ENCODE measurements around the gene JPH4.
"Not testable (repeated sequence)": the region's sequence is repeated elsewhere in the genome, so short reads cannot be mapped to it uniquely, and the experiment has no call there.

The JPH4 gene

DNA sequence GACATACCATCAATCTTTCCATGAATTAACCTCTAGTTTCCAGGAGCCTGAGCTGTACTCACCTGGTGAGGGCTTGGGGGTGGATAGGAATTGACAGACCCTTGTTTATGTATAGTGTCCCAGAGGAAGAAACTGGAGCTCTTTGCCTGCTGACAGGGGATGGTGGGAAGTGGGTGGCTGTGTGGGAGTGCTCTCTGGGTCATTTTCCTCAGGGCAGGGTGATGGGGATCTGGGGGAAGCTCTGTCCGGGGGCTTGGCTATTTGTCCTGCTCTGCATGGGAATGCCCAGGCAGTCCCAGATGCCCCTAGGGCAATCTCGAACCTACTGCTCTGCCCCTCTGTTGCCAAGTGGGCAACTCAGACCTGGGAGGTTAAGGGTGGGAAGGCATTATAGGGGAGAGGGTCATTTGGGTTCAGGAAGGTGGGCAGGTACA, 35.8 kb upstream of the JPH4 start:
- DNase-seq (ENCODE audit: low read depth): no peak
- TF ChIP-seq, protein P1, sequence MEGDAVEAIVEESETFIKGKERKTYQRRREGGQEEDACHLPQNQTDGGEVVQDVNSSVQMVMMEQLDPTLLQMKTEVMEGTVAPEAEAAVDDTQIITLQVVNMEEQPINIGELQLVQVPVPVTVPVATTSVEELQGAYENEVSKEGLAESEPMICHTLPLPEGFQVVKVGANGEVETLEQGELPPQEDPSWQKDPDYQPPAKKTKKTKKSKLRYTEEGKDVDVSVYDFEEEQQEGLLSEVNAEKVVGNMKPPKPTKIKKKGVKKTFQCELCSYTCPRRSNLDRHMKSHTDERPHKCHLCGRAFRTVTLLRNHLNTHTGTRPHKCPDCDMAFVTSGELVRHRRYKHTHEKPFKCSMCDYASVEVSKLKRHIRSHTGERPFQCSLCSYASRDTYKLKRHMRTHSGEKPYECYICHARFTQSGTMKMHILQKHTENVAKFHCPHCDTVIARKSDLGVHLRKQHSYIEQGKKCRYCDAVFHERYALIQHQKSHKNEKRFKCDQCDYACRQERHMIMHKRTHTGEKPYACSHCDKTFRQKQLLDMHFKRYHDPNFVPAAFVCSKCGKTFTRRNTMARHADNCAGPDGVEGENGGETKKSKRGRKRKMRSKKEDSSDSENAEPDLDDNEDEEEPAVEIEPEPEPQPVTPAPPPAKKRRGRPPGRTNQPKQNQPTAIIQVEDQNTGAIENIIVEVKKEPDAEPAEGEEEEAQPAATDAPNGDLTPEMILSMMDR (IDR thresholded peaks at IDR 0.05; ENCODE audit: low read length, missing control alignments): no peak
- no peak overlapping the region for H3K4me3 ChIP-seq (replicated peaks; ENCODE audit: low read depth, low read length)

DNA sequence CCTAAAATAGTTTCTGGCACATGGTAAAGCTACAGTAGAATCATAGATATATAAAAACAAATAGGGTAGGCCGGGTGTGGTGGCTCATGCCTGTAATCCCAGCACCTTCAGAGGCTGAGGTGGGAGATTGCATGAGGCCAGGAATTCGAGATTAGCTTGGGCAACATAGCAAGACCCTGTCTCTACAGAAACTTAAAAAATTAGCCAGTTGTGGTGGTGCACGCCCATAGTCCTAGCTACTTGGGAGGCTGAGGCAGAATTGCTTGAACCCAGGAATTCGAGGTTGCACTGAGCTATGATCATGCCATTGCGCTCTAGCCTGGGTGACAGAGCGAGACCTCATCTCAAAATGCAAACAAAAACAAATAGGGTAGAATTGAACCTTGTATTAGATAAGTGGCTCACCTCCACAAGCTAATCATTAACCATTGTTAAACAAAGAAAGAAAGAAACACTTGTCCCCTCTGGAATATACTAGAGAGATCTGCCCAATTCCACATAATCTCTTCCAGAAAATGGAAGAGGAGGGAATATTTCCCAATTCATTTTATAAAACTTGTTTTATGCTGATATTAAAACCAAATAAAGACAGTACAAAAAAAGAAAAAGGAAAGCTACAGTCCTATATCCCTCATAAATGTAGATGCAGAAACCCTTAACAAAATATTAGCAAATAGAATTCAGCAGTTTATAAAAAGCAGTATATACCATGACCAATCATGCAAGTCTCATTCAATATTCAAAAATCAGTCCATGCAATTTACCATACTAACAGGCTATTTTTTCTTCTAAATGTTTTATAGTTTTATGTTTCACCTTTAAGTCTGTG, 34.9 kb upstream of the JPH4 start:
- TF ChIP-seq, protein P1 (IDR thresholded peaks at IDR 0.05; ENCODE audit: low read length, missing control alignments): no peak
- no peak for DNase-seq (ENCODE audit: low read depth)
- no peak overlapping the region for H3K4me3 ChIP-seq (replicated peaks; ENCODE audit: low read depth, low read length)

DNA sequence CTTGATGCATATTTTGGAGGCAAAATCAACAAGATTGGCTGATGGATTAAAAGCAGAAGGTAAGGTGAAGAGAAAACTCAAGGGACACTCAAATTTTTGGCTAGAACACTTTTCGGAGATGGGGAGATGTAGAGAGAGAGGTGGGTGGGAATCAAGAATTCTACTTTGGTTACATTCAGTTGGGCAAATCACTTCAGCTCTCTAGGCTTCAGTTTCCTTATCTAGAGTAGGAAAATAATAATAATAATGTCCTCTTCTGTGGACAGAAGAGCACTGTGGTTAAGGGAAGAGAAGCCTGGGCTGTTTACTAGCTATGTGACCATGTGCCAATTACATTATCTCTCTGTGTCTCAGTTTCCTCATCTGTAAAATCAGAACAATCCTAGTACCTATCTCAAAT, 34.2 kb upstream of the JPH4 start:
- TF ChIP-seq, protein P1 (IDR thresholded peaks at IDR 0.05; ENCODE audit: low read length, missing control alignments): no peak
- DNase-seq (ENCODE audit: low read depth): no peak
- no peak overlapping the region for H3K4me3 ChIP-seq (replicated peaks; ENCODE audit: low read depth, low read length)

DNA sequence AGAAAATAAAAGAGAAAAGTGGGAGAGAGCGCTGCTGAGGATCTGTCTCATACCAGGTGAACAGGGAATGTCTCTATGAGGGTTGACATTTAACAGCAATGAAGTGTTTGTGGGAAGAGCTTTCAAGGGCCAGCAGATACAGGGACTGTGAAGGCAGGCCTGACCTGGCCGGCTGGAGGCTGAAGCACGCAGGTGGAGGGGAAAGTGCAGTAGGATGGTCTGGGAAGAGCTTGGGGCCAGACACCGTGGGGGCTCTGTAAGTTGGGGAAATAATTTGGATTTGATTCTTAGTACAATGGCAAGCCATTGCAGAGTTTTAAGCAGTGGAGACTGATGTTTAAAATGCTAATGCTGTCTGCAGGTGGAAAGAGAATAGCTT, 33.8 kb upstream of the JPH4 start:
- TF ChIP-seq, protein P1 (IDR thresholded peaks at IDR 0.05; ENCODE audit: low read length, missing control alignments): no peak
- DNase-seq (ENCODE audit: low read depth): no peak

DNA sequence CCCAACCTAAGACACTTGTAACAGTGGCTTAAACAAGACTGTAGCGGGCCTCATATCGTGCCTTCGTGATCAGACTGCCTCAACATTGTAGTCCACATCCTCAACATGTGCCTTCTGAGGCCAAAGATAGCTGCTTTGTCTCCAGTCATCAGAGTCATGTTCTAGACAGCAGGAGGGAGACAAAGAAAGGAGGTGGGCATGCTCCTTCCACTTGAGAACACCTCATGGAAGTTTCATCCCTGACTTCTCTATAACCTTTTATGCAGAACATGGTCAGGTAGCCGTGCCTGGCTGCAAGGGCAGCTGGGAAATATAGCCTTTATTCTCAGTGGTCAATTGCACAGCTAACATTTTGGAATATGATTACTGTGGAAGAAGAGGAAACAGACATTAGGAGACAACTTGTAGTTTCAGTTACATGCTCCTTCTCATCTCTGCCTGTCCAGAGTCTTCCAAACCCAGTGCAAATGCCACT, 32.3 kb upstream of the JPH4 start:
- TF ChIP-seq, protein P1 (IDR thresholded peaks at IDR 0.05; ENCODE audit: low read length, missing control alignments): no peak
- no peak overlapping the region for H3K4me3 ChIP-seq (replicated peaks; ENCODE audit: low read depth, low read length)
- DNase-seq (ENCODE audit: low read depth): no peak

More for the DNA sequence above, 33.8 kb upstream of the JPH4 start:
- H3K4me3 ChIP-seq (replicated peaks; ENCODE audit: low read depth, low read length): no peak overlapping the region

DNA sequence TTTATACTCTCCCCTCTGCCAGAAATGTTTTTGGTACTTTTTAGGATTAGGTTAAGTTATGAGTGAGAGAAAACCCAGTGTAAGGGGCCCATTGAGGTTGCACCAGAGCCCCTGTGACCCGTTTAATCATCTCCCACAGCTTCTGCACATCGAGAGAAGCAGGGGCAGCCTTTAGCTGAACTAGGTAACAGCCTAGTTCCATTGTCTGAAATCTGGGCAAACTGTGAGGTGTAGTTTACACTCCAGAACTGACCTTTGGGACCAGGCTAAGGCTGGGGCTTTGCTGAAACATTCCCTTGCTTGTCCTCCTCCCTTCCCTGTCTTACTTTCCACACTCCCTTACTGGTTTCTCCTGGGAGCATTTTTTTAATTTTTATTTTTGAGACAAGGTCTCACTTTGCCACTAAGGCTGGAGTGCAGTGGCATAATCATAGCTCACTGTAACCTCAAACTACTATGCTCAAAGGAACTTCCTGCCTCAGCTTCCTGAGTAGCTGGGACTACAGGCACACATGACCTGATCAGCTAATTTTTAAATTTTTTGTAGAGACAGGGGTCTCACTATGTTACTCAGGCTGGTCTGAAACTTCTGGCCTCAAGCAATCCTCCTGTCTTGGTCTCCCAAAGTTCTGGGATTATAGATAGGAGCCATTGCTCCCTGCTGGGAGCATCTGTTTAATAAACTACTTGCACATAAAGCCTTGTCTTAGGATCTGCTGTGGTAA, 31.7 kb upstream of the JPH4 start:
- no peak overlapping the region for H3K4me3 ChIP-seq (replicated peaks; ENCODE audit: low read depth, low read length)
- TF ChIP-seq, protein P1 (IDR thresholded peaks at IDR 0.05; ENCODE audit: low read length, missing control alignments): no peak
- no peak for DNase-seq (ENCODE audit: low read depth)

DNA sequence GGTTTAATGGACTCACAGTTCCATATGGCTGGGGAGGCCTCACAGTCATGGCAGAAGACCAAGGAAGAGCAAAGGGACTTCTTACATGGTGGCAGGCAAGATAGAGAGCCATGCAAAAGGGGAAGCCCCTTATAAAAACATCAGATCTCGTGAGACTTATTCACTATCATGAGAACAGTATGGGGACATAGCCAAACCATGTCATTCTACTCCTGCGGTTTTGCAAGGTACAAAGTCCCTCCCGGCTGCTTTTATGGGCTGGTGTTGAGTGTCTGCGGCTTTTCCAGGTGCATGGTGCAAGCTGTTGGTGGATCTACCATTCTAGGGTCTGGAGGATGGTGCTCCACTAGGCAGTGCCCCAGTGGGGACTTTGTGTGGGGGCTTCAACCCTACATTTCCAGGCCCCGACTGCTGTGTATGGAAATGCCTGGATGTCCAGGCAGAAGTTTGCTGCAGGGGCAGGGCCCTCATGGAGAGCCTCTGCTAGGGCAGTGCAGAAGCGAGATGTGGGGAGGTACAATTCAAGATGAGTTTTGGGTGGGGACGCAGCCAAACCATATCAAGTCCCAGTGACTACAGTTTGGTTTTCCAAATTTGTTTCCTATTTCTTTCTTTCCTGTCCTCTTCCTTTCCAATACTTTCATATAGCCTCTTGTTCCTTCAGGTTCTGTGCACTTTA, 31.0 kb upstream of the JPH4 start:
- DNase-seq (ENCODE audit: low read depth); H3K4me3 ChIP-seq (replicated peaks; ENCODE audit: low read depth, low read length): not testable (repeated sequence)
